ENCODE results near the gene SURF4. TPM values are rescaled to one million over a fixed set of nuclear protein-coding genes. Genes with fewer than 3 reads are reported as not detected.

The SURF4 gene
- total RNA-seq, 1 experiment from 2014 or later: 171 TPM

DNA sequence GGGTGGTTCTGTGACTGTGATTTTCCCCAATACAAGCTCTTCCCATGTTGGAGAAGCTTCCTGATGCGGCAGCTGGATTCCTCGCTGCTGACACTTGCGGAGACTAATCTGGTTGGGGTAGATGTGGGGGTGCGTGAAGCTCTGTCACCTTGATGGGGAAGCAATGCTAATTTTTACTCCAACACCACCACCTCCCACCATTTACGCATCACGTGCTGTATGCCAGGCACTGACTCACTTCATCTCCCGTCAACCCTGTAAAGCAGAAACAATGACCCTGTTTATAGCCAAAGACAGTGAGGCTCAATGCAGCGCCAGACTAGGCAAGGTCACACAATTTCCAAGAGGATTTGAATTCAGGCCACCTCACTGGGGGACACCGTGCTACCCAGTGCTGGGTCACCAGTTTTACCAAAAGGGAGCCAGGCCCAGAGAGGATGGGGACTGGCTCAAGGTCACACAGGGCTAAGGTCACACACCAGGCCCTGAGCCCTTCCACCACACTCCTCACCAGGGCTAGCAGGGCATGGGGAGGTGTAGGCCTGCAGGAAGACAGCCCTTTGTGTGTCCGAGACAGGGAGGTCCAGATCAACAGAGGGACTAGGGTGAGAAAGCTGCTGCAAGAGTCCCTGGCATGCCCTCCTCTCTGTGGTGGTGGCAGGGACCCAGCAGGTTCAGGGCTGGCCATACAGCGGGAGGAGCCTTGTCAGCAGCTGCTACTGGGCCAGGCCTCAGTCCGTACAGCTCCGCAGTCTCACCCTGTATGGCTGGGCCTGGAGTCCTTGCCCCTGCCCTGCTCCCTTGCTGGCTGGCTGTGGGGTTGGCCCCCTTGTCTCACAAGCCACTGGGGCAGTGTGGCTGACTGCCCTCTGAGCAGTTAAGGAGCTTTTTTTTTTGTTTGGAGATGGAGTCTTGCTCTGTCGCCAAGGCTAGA lies 3.6 kb upstream of the SURF4 start (continued):
- no peak for TF ChIP-seq CDX4 (CRISPR knock-in tag; IDR thresholded peaks at IDR 0.05; ENCODE audit: borderline replicate concordance)
- TF ChIP-seq ATF6 (CRISPR knock-in tag; IDR thresholded peaks at IDR 0.05): no peak
- no peak for TF ChIP-seq ETV6 (CRISPR knock-in tag; IDR thresholded peaks at IDR 0.05)
- TF ChIP-seq NFYB (CRISPR knock-in tag; conservative IDR thresholded peaks at IDR 0.05; ENCODE audit: low read depth): no peak
- TF ChIP-seq GRHL2 (CRISPR knock-in tag; IDR thresholded peaks at IDR 0.05; ENCODE audit: insufficient replicate concordance, severe bottlenecking): no peak

- TF ChIP-seq, protein P1, sequence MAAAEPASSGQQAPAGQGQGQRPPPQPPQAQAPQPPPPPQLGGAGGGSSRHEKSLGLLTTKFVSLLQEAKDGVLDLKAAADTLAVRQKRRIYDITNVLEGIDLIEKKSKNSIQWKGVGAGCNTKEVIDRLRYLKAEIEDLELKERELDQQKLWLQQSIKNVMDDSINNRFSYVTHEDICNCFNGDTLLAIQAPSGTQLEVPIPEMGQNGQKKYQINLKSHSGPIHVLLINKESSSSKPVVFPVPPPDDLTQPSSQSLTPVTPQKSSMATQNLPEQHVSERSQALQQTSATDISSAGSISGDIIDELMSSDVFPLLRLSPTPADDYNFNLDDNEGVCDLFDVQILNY (CRISPR knock-in tag; IDR thresholded peaks at IDR 0.05): no peak
- no peak for TF ChIP-seq HMGA2 (CRISPR knock-in tag; IDR thresholded peaks at IDR 0.05)
- TF ChIP-seq TP53 (CRISPR knock-in tag; IDR thresholded peaks at IDR 0.05): no peak
- TF ChIP-seq, protein P2, sequence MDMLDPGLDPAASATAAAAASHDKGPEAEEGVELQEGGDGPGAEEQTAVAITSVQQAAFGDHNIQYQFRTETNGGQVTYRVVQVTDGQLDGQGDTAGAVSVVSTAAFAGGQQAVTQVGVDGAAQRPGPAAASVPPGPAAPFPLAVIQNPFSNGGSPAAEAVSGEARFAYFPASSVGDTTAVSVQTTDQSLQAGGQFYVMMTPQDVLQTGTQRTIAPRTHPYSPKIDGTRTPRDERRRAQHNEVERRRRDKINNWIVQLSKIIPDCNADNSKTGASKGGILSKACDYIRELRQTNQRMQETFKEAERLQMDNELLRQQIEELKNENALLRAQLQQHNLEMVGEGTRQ (CRISPR knock-in tag; IDR thresholded peaks at IDR 0.05): no peak
- TF ChIP-seq ZNF416 (CRISPR knock-in tag; IDR thresholded peaks at IDR 0.05): no peak
- TF ChIP-seq EMX1 (CRISPR knock-in tag; IDR thresholded peaks at IDR 0.05): no peak
- TF ChIP-seq TEAD1 (CRISPR knock-in tag; IDR thresholded peaks at IDR 0.05): no peak
- TF ChIP-seq ATF2 (CRISPR knock-in tag; IDR thresholded peaks at IDR 0.05; ENCODE audit: borderline replicate concordance, low read depth): no peak
- TF ChIP-seq, protein P3, sequence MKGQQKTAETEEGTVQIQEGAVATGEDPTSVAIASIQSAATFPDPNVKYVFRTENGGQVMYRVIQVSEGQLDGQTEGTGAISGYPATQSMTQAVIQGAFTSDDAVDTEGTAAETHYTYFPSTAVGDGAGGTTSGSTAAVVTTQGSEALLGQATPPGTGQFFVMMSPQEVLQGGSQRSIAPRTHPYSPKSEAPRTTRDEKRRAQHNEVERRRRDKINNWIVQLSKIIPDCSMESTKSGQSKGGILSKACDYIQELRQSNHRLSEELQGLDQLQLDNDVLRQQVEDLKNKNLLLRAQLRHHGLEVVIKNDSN (CRISPR knock-in tag; IDR thresholded peaks at IDR 0.05): no peak
- no peak for TF ChIP-seq RORB (CRISPR knock-in tag; IDR thresholded peaks at IDR 0.05)
- TF ChIP-seq ZNF396 (CRISPR knock-in tag; IDR thresholded peaks at IDR 0.05; ENCODE audit: borderline replicate concordance): no peak
- TF ChIP-seq IRF1 (CRISPR knock-in tag; IDR thresholded peaks at IDR 0.05): no peak
- TF ChIP-seq SMAD3 (CRISPR knock-in tag; IDR thresholded peaks at IDR 0.05; ENCODE audit: borderline replicate concordance): no peak
- no peak overlapping the region for H3K4me3 Mint-ChIP-seq
- CTCF ChIA-PET: interaction anchor here (0.9 to 2.3 kb wide), 4 partner anchors 16 to 81 kb away, joined by 3 to 11 read pairs (median 4); partner anchors contain the start of gene CACFD1
- peaks cover 15% of the 10 kb centered on the region for H3K4me1 Mint-ChIP-seq
- H3K27me3 Mint-ChIP-seq (ENCODE audit: low read depth): peaks cover 30% of the 10 kb centered on the region
- ATAC-seq (no peak), DNase-seq (ENCODE audit: low spot score) (no peak)
- H3K27ac Mint-ChIP-seq: no peak overlapping the region
- H3K36me3 Mint-ChIP-seq: peaks cover 3% of the 10 kb centered on the region; the same call in 1 of the 2 replicates
- POLR2A ChIA-PET: interaction anchor here (1.1 kb wide), 1 partner anchor 31 kb away, joined by 3 read pairs; the partner anchor contains the start of gene MED22
- peaks cover 4% of the 10 kb centered on the region for H3K9me3 Mint-ChIP-seq
These were observed 2.6 kb upstream of the SURF4 start for GRCh38 chr9:133378408-133378962.
